Mucosa of gallbladder (tissue), 1 donor: ENCODE data around the gene EIF4G3. TPM values are rescaled to one million over a fixed set of nuclear protein-coding genes. Genes with fewer than 3 reads are reported as not detected.
"Not testable (repeated sequence)": the region's sequence is repeated elsewhere in the genome, so short reads cannot be mapped to it uniquely, and the experiment has no call there.

ENCODE experiments used
- DNase-seq: peaks from one replicate; pipeline ENCODE4 v3.0.0-alpha.2; 2020; ENCODE audit warnings: low spot score
- total RNA-seq: library from RNA; stranded (reverse); gene quantifications from one replicate; pipeline ENCODE4 v1.2.1, GENCODE V29; 2021
- donor health status: DM: no; HTN: no; CAD: no.

Gene EIF4G3
- total RNA-seq, 1 donor from 2014 or later = 63.9 TPM

- no peak for DNase-seq
Measured at GRCh38 chr1:21068937-21069336, 107.8 kb downstream of the EIF4G3 start.

- DNase-seq = no peak
Measured at GRCh38 chr1:21067551-21068227, 109.0 kb downstream of the EIF4G3 start.

- DNase-seq = no peak
Measured at GRCh38 chr1:21066356-21067012, 110.2 kb downstream of the EIF4G3 start.

GRCh38 chr1:21065851-21066250 is 110.8 kb downstream of the EIF4G3 start:
- no peak for DNase-seq

- DNase-seq = no peak
Measured at GRCh38 chr1:21064057-21064456, 112.6 kb downstream of the EIF4G3 start.

GRCh38 chr1:21060523-21060922 is 116.2 kb downstream of the EIF4G3 start:
- DNase-seq = no peak

DNA sequence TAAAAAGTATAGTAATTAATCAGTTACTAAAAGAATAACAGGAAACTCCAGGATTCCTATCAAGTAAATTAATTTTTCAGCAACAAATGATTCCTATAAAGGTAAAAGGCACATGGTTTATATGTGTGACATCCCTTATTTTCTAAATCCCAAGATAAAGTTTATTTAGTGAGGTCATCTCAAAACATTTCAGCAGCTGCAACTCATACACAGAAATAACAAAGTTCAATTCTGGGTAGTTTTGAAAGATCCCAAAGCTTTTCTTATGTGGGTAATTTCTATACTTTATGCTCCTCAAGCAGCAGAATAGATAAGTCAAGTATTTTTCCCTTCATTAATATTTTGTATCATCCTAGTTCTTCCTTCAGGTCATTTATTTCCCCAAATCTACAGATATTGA is 117.7 kb downstream of the EIF4G3 start:
- no peak for DNase-seq

GRCh38 chr1:21058035-21058793 is 118.5 kb downstream of the EIF4G3 start:
- no peak for DNase-seq

DNA sequence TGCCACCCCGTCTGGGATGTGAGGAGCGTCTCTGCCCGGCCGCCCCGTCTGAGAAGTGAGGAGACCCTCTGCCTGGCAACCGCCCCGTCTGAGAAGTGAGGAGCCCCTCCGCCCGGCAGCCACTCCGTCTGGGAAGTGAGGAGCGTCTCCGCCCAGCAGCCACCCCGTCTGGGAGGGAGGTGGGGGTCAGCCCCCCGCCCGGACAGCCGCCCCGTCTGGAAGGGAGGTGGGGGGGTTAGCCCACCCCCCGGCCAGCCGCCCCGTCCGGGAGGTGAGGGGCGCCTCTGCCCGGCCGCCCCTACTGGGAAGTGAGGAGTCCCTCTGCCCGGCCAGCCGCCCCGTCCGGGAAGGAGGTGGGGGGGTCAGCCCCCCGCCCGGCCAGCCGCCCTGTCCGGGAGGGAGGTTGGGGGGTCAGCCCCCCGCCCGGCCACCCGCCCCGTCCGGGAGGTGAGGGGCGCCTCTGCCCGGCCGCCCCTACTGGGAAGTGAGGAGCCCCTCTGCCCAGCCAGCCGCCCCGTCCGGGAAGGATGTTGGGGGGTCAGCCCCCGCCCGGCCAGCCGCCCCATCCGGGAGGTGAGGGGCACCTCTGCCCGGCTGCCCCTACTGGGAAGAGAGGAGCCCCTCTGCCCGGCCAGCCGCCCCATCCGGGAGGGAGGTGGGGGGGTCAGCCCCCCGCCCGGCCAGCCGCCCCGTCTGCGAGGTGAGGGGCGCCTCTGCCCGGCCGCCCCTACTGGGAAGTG is 123.3 kb downstream of the EIF4G3 start:
- not testable (repeated sequence) for DNase-seq

DNA sequence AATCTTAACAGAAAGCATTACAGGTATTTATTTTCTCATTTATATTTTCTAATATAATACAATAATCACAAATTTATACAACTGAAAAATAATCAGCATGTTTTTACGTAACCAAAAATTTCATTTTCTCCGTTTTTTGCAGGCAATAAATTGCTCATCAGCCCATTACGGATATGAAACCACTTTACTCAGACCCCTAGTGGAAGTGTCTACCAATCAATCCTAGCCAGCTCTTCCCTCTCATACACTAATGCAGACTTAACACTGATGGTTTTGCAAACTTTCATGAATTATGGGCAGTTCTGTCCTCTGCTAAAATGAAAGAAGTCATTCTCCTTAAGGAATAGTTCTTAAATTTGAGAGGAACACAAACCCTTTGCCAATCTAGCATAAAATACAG is 124.7 kb downstream of the EIF4G3 start:
- DNase-seq = no peak

- DNase-seq = no peak
Measured at GRCh38 chr1:21051177-21051825, 125.4 kb downstream of the EIF4G3 start.

GRCh38 chr1:21050031-21050430 is 126.7 kb downstream of the EIF4G3 start:
- DNase-seq = no peak

DNA sequence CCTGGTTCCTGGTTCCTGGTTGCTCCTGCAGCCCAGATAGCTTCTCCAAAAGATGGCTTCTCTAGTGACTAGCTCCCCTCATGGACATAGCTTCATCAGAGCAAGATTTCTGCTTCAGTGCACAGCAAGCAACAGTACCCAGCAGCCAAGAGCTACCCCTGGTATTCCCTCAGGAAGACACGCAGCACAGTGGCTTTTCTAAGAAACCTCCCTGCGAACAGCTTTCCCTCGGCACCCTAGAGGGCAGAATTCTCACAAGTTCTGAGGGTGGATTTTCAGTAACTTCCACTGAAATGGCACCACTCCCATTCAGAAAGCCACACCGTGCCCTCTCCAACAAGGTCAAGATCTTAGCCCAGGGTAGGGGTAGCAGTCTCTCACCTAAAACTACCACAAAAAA is 128.2 kb downstream of the EIF4G3 start:
- DNase-seq = no peak

DNA sequence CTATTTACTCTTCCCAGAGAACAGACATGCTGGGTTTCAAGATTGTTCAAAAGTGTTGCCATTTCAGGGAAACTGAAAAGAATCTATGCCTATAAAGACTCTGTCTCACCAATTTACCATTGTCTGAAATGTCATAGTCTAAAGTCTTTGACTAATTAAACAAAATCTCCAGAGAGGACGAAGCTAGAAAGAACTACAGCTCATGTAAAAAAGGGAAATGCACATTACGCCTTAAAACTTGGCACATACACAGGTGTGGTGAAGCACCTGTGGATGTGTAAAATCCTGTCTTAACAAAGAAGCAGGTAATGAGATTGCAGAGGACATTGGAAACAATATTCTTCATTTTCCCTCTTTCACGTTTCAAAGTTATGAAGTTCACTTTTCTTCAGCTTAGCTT is 130.6 kb downstream of the EIF4G3 start:
- no peak for DNase-seq

DNA sequence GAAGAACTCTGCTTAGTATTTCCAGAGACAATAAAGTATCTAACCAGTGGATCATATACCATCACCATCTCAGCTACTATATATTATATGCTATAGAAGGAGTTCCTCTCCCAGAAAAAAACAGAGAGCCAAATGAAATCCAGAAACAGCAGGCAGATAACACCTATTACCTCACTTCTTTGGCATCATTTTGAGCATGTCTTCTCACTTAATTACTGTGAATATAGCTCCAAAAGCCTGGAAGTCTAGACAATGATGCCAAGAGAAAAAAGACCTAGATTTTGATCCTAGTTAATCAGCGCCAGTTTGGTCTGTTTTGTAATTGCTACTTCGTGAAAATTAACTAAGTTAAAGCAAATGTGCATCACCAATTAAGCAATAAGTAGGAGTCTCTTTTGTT is 131.3 kb downstream of the EIF4G3 start:
- no peak for DNase-seq

- no peak for DNase-seq
Measured at GRCh38 chr1:21042929-21043605, 133.6 kb downstream of the EIF4G3 start.

GRCh38 chr1:21041541-21041940 is 135.2 kb downstream of the EIF4G3 start:
- no peak for DNase-seq

DNA sequence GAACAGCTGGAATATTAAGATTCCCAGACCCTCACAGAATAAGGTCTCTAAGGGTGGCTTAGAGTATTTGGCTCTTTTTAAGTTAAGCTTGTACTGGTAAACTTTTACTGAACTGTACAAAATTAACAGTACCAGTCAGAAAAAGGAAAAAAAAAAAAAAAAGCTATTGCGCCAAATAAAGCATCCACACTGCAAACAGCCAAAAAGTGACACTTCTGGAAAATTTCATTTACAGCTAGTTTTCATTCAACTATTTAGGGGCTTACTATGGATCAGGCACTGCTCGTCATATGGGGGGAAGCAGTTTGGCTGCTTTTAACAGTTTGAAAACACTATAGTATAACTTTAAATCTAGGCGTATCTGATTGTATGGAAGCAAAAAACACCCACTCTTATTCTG is 139.6 kb downstream of the EIF4G3 start:
- DNase-seq = no peak

GRCh38 chr1:21035794-21036193 is 140.9 kb downstream of the EIF4G3 start:
- DNase-seq = no peak

DNA sequence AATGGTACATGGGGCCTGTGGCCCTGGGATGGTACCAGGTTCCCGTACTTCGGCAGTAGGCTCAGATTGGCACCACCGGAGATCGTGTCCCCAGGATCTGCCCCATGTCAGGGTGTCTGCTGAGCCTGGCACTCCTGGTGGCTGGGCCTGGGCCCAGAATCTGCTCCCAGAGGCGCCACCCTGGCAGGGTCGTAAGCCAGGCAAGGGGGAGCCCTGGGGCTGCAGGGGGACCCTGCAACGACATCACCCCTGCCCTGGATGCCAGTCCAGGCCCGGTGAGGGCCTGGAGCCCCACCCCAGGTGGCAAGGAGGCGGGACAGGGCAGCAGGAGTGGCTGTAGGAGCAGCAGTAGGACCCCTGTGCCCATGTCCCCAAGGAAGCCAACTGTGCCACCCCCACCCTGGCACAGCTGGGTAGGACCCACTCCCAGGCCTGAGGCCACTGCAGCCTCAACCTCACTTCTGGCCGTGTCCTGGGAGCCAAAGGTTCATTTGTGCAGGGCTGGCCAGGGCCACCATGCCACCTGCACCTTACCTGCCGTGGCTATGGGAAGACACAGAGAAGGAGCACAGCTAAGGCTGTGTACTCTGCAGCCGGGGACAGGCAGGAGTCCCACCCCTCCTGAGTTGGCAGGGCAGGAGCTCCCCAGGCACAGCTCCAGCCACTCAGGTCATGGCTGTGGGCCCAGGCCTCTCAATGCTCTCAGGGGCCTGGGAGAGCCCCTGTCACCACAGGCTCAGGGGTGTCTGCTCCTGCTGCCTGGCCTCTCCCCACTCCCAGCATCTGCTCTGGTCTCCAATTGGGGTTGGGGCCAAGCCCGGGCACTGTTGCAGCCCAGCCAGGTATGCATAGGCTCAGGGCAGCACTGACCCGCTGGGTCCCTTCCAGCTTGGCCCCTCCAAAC is 141.7 kb downstream of the EIF4G3 start:
- no peak for DNase-seq
